ENCODE results near the gene ATIC. TPM values are rescaled to one million over a fixed set of nuclear protein-coding genes. Genes with fewer than 3 reads are reported as not detected.
"Not testable (repeated sequence)": the region's sequence is repeated elsewhere in the genome, so short reads cannot be mapped to it uniquely, and the experiment has no call there.

ATIC gene
- total RNA-seq, 1 experiment from 2014 or later: 36.6 TPM

DNA sequence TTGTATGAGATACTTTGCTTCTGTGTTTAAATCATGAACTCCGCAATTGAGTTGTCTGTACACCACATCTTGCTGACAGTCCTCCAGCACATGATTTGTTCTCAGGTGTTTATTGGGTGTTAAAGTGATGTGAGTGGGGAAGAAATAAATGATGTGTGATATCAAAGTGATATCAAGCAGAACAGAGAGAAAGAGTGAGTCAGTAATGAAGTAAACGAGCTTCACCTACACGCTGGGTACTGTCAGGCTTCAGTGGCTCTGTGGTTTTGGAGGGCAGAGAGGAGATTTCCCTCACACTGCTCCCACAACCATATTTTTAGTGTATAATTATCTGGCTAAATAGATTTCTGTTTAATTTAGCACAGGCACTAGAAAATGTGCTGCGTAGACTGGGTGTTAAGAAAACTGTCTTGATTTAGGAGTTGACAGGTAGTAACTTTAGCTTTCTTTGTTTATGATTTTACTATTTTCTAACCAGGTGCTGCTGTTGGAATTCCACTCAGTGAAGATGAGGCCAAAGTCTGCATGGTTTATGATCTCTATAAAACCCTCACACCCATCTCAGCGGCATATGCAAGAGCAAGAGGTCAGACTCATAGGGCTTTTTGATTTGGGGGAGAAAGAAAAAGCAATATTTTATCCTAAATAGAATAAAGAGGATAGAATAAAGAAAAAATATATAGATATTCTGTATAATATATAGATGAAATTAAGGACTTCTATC is 21.2 kb downstream of the ATIC start:
- Histone ChIP-seq H3K27me3 (ENCODE audit: control insufficient read depth, insufficient read depth, low read length) (no peaks in the 10 kb centered on the region), H3K4me3 (ENCODE audit: insufficient read depth, low read depth, low read length) (no peak overlapping the region), H3K36me3 (replicated peaks; ENCODE audit: control insufficient read depth, insufficient read depth, low read length) (peaks cover 29% of the 10 kb centered on the region)
- DNase-seq: no peak

GRCh38 chr2:215338883-215339679 is 27.2 kb downstream of the ATIC start:
- Histone ChIP-seq H3K27me3 (ENCODE audit: control insufficient read depth, insufficient read depth, low read length) (no peaks in the 10 kb centered on the region), H3K4me3 (ENCODE audit: insufficient read depth, low read depth, low read length) (no peak overlapping the region), H3K36me3 (replicated peaks; ENCODE audit: control insufficient read depth, insufficient read depth, low read length) (peaks cover 31% of the 10 kb centered on the region)
- DNase-seq: no peak

DNA sequence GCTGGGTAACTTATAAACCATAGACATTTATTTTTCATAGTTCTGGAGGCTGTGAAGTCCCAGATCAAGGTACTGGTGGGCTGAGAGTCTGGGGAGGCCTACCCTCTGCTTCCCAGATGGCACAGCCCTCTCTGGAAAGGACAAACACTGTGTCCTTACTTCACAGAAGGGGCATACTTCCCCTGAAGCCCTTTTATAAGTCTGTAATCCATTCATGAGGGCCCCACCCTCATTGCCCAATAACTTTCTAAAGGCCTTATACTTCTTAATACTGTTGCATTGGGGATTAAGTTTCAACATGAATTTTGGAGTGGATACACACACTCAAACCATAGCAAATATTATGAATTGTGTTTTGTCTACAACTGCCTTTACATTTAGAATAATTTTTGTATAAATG is 36.0 kb downstream of the ATIC start:
- Histone ChIP-seq H3K36me3 (replicated peaks; ENCODE audit: control insufficient read depth, insufficient read depth, low read length) (peaks cover 30% of the 10 kb centered on the region), H3K4me3 (ENCODE audit: insufficient read depth, low read depth, low read length) (no peak overlapping the region), H3K27me3 (ENCODE audit: control insufficient read depth, insufficient read depth, low read length) (no peaks in the 10 kb centered on the region)
- no peak for DNase-seq

DNA sequence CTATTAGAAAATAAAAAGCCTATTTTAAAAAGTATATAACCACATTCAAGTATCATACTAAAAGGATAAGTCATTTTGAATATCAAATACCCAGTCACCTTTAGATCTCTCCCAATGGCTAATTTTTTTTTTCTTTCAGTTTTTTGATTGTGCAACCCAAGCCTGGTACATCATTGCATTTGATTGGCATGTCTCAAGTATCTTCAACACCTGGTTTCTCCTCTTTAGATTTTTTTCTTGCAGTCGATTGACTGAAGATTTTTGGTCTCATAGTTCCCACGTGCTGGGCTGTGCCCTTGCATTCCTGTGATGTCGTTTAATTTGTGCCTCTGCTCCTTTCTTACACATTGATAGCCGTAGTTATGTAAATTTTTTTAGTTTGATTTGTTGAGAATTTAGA is 40.7 kb downstream of the ATIC start:
- H3K4me3 ChIP-seq (ENCODE audit: insufficient read depth, low read depth, low read length): no peak overlapping the region
- no peaks in the 10 kb centered on the region for H3K27me3 ChIP-seq (ENCODE audit: control insufficient read depth, insufficient read depth, low read length)
- peaks cover 12% of the 10 kb centered on the region for H3K36me3 ChIP-seq (replicated peaks; ENCODE audit: control insufficient read depth, insufficient read depth, low read length)
- DNase-seq: no peak

DNA sequence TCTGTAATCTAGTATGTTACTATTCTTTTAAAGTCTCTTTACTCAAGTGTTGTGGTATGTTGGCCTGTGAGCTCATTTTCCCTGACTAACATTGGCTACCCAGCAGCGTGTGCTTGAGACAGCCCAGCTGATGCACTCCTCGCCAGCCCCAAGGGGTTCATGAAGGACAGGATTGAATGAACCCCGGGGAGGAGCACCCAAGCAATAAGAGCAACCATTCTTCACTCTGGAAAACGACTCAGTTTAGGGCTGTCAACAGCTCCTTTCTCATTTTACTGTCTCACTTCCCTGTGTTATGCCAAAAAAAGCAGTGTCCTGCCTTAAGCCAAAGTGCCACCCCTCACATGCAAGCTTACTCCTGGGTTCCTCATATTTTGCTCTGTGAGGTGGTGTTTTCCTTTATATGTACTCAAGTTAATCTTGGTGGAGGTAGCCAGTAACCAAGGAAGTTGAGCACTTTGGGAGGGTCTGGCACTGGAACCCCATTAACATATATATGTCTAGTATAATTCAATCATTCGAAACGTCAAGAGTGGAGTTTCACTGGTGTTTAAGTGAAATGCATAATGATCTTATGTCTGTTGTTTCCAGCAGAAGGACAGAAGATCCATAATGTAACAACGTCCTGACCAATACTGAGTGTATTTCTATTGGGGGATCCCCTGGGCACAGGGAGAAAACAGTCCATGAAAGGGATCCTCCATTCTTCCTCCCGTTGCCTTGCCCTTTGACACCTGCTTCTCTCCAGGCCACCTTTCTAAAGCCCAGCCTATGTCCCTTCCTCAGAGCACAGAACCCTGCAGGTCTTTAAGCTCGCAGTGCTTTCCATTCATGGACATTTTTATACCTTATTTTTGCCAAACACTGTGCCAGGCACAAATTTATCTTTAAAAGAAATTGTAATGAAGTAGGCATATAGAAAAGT is 43.2 kb downstream of the ATIC start:
- H3K4me3 ChIP-seq (ENCODE audit: insufficient read depth, low read depth, low read length): no peak overlapping the region
- peaks cover 2% of the 10 kb centered on the region; the same call in 1 of the 2 replicates for H3K36me3 ChIP-seq (replicated peaks; ENCODE audit: control insufficient read depth, insufficient read depth, low read length)
- no peaks in the 10 kb centered on the region for H3K27me3 ChIP-seq (ENCODE audit: control insufficient read depth, insufficient read depth, low read length)
- DNase-seq: no peak

DNA sequence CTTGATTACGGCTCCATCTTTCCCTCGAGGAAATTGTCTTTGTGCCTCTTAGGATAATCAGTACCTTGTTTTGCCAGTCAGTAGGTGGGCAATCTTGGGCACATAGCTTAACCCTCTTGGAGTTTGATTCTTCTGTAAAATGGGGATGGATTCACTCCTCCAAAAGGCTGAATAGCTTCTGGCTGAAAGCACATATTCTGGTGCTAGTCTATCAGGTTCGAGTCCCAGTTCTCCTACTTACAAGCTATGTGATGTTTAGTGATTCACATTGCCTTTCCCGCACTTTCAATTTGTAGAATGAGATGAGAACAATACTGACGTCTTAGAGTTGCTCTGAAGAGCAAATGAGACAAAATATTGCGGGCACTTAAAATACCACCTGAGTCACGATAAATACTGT is 43.9 kb downstream of the ATIC start:
- H3K36me3 ChIP-seq (replicated peaks; ENCODE audit: control insufficient read depth, insufficient read depth, low read length): no peaks in the 10 kb centered on the region
- no peak overlapping the region for H3K4me3 ChIP-seq (ENCODE audit: insufficient read depth, low read depth, low read length)
- DNase-seq: no peak
- H3K27me3 ChIP-seq (ENCODE audit: control insufficient read depth, insufficient read depth, low read length): no peaks in the 10 kb centered on the region

- H3K4me3 ChIP-seq (ENCODE audit: insufficient read depth, low read depth, low read length): no peak overlapping the region
- no peaks in the 10 kb centered on the region for H3K27me3 ChIP-seq (ENCODE audit: control insufficient read depth, insufficient read depth, low read length)
- no peaks in the 10 kb centered on the region for H3K36me3 ChIP-seq (replicated peaks; ENCODE audit: control insufficient read depth, insufficient read depth, low read length)
- no peak for DNase-seq
Observed at GRCh38 chr2:215356334-215356947, 44.6 kb downstream of the ATIC start.

GRCh38 chr2:215356948-215357461 is 45.1 kb downstream of the ATIC start:
- Histone ChIP-seq H3K27me3 (ENCODE audit: control insufficient read depth, insufficient read depth, low read length) (no peaks in the 10 kb centered on the region), H3K36me3 (replicated peaks; ENCODE audit: control insufficient read depth, insufficient read depth, low read length) (no peaks in the 10 kb centered on the region; the same call in 1 of the 2 replicates), H3K4me3 (ENCODE audit: insufficient read depth, low read depth, low read length) (no peak overlapping the region)
- DNase-seq: no peak

DNA sequence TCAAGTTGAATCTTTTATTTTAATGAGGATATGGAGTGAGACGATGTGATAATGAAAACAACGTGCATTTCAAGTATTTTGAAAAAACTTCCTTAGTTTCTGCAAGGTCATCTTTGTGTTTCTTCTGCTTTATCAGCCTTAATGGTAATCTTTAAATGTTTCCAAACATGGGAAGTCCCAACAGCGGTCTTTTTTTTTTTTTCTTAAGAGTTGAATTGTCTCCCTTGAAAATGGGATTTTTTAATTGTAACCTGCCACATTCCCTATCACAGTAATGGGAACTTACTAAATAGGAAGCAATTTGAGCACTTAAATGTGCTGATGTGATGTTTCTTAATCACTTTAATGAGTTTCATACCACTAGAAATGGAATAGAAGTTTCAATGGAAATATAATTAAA is 45.8 kb downstream of the ATIC start:
- Histone ChIP-seq H3K4me3 (ENCODE audit: insufficient read depth, low read depth, low read length) (no peak overlapping the region), H3K36me3 (replicated peaks; ENCODE audit: control insufficient read depth, insufficient read depth, low read length) (peaks cover 3% of the 10 kb centered on the region), H3K27me3 (ENCODE audit: control insufficient read depth, insufficient read depth, low read length) (no peaks in the 10 kb centered on the region)
- DNase-seq: no peak

DNA sequence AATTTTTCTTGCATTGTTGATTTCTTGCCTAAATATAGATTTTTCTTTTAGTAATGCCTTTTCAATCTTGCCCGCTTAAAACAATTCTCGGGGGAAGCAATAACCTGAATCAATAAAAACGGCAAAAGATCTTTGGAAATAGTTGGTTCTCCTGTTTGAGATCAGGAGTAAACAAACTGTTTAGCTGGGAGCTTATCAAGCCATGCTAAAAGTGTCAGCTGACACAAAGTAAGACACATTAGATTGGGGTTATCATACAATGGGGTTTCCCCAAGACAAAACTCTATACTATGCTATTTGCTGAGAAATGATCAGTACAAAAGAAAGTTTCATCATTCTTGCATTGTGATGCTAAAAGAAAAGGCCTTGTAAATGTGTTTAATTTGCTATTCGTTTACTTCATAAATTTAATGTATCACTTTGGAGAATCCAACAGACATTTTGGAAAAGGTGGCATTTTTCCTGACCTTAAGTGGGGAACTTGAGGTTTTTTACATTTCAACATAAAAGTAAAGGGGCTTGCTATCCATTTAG is 46.5 kb downstream of the ATIC start:
- no peak for DNase-seq
- H3K27me3 ChIP-seq (ENCODE audit: control insufficient read depth, insufficient read depth, low read length): no peaks in the 10 kb centered on the region
- H3K36me3 ChIP-seq (replicated peaks; ENCODE audit: control insufficient read depth, insufficient read depth, low read length): peaks cover 4% of the 10 kb centered on the region
- no peak overlapping the region for H3K4me3 ChIP-seq (ENCODE audit: insufficient read depth, low read depth, low read length)

DNA sequence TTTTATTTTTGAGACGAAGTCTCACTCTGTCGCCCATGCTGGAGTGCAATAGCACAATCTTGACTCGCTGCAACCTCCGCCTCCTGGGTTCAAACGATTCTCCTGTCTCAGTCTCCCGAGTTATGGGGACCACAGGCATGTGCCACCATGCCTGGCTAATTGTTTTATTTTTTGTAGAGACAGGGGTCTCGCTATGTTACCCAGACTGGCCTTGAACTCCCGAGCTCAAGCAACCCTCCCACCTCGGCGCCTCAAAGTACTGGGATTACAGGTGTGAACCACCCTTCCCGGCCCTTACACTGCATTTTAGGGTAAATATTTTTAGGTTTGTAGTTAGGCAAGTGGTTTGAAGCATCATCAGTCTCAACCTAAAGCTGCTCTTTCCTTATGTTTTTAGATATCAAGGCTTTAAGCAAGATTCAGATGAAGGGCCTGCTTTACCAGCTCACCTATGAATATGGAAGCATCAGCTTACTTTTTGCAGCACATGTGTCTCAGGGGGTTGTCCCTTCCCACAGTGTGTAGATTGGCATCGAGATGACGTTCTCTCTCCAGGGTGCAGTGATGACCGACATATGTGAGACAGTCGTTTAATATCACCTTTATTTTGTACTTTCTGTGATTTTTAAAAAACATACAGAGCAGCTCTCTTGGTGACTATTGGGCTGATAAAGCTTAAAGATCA is 47.2 kb downstream of the ATIC start:
- Histone ChIP-seq H3K4me3 (ENCODE audit: insufficient read depth, low read depth, low read length) (no peak overlapping the region), H3K36me3 (replicated peaks; ENCODE audit: control insufficient read depth, insufficient read depth, low read length) (peaks cover 7% of the 10 kb centered on the region)
- no peak for DNase-seq

GRCh38 chr2:215359576-215359922 is 47.7 kb downstream of the ATIC start:
- H3K36me3 ChIP-seq (replicated peaks; ENCODE audit: control insufficient read depth, insufficient read depth, low read length): peaks cover 7% of the 10 kb centered on the region
- H3K4me3 ChIP-seq (ENCODE audit: insufficient read depth, low read depth, low read length): no peak overlapping the region
- DNase-seq: no peak
- H3K27me3 ChIP-seq (ENCODE audit: control insufficient read depth, insufficient read depth, low read length): no peaks in the 10 kb centered on the region

More for the DNA sequence above, 47.2 kb downstream of the ATIC start:
- H3K27me3 ChIP-seq (ENCODE audit: control insufficient read depth, insufficient read depth, low read length): no peaks in the 10 kb centered on the region

DNA sequence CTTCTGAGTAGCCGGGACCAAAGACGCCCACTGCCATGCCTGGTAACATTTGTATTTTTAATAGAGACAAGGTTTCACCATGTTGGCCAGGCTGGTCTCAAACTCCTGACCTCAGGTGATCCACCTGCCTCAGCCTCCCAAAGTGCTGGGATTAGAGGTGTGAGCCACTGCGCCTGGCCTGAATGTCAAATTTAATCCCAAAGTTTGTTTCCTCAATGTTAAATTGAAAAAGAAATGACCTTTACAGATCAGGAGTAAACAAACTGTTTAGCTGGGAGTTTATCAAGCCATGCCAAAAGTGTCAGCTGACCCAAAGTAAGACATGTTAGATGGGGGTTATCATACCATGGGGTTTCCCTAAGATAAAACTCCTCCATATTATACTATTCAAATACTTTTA is 48.2 kb downstream of the ATIC start:
- not testable (repeated sequence) for DNase-seq; H3K4me3 ChIP-seq (ENCODE audit: insufficient read depth, low read depth, low read length); H3K27me3 ChIP-seq (ENCODE audit: control insufficient read depth, insufficient read depth, low read length); H3K36me3 ChIP-seq (replicated peaks; ENCODE audit: control insufficient read depth, insufficient read depth, low read length)

All from H7 (cell line).